ENCODE results near the gene STMND1. TPM values are rescaled to one million over a fixed set of nuclear protein-coding genes. Genes with fewer than 3 reads are reported as not detected.
A peak's percentile ranks its signal among the peaks of the same experiment; 100 is the strongest.
"Not testable (repeated sequence)": the region's sequence is repeated elsewhere in the genome, so short reads cannot be mapped to it uniquely, and the experiment has no call there.

The STMND1 gene
- not detected for polyA plus RNA-seq (2012; ENCODE audit: missing spikeins)

GRCh38 chr6:17101422-17102257 lies at the start of gene STMND1:
TSS of gene STMND1 (plus strand) at chr6:17102050. CDS start at chr6:17102258, 208 bp downstream.
- TF ChIP-seq POLR2AphosphoS5 (IDR thresholded peaks at IDR 0.05; ENCODE audit: low read depth, low read length) (no peak), TAF1 (IDR thresholded peaks at IDR 0.05; ENCODE audit: borderline replicate concordance, low read depth, low read length) (no peak), POLR2A (IDR thresholded peaks at IDR 0.05; ENCODE audit: low read depth, low read length) (no peak)
- no peak for FAIRE-seq
- DNase-seq (ENCODE audit: insufficient read length), result peak; percentile 9

- no peak for TF ChIP-seq TAF1 (IDR thresholded peaks at IDR 0.05; ENCODE audit: borderline replicate concordance, low read depth, low read length)
- DNase-seq (ENCODE audit: insufficient read length), result no peak
- FAIRE-seq, result no peak
Measured at GRCh38 chr6:17054647-17055046, 47.2 kb upstream of the STMND1 start.

- FAIRE-seq (no peak), DNase-seq (ENCODE audit: insufficient read length) (no peak)
- TF ChIP-seq POLR2A (IDR thresholded peaks at IDR 0.05; ENCODE audit: low read depth, low read length), result no peak
- no peak for TF ChIP-seq TAF1 (IDR thresholded peaks at IDR 0.05; ENCODE audit: borderline replicate concordance, low read depth, low read length)
- TF ChIP-seq POLR2AphosphoS5 (IDR thresholded peaks at IDR 0.05; ENCODE audit: low read depth, low read length), result no peak
Measured at GRCh38 chr6:17057322-17057721, 44.5 kb upstream of the STMND1 start.

- TF ChIP-seq TAF1 (IDR thresholded peaks at IDR 0.05; ENCODE audit: borderline replicate concordance, low read depth, low read length) (no peak), POLR2AphosphoS5 (IDR thresholded peaks at IDR 0.05; ENCODE audit: low read depth, low read length) (no peak), POLR2A (IDR thresholded peaks at IDR 0.05; ENCODE audit: low read depth, low read length) (no peak)
- FAIRE-seq, result no peak
Measured at GRCh38 chr6:17058550-17058949, 43.3 kb upstream of the STMND1 start.

GRCh38 chr6:17059022-17059421 lies 42.8 kb upstream of the STMND1 start:
- no peak for FAIRE-seq
- DNase-seq (ENCODE audit: insufficient read length), result no peak
- no peak for TF ChIP-seq TAF1 (IDR thresholded peaks at IDR 0.05; ENCODE audit: borderline replicate concordance, low read depth, low read length)
- no peak for TF ChIP-seq POLR2AphosphoS5 (IDR thresholded peaks at IDR 0.05; ENCODE audit: low read depth, low read length)
- TF ChIP-seq POLR2A (IDR thresholded peaks at IDR 0.05; ENCODE audit: low read depth, low read length), result no peak

More at GRCh38 chr6:17058550-17058949, 43.3 kb upstream of the STMND1 start:
- DNase-seq (ENCODE audit: insufficient read length), result no peak

GRCh38 chr6:17059850-17060249 lies 42.0 kb upstream of the STMND1 start:
- TF ChIP-seq POLR2A (IDR thresholded peaks at IDR 0.05; ENCODE audit: low read depth, low read length), result no peak
- TF ChIP-seq TAF1 (IDR thresholded peaks at IDR 0.05; ENCODE audit: borderline replicate concordance, low read depth, low read length), result no peak
- no peak for TF ChIP-seq POLR2AphosphoS5 (IDR thresholded peaks at IDR 0.05; ENCODE audit: low read depth, low read length)
- FAIRE-seq, result no peak
- no peak for DNase-seq (ENCODE audit: insufficient read length)

- no peak for DNase-seq (ENCODE audit: insufficient read length)
- TF ChIP-seq POLR2AphosphoS5 (IDR thresholded peaks at IDR 0.05; ENCODE audit: low read depth, low read length), result no peak
- no peak for TF ChIP-seq TAF1 (IDR thresholded peaks at IDR 0.05; ENCODE audit: borderline replicate concordance, low read depth, low read length)
- TF ChIP-seq POLR2A (IDR thresholded peaks at IDR 0.05; ENCODE audit: low read depth, low read length), result no peak
- FAIRE-seq, result no peak
Measured at GRCh38 chr6:17061097-17061496, 40.8 kb upstream of the STMND1 start.

GRCh38 chr6:17062871-17063440 lies 38.9 kb upstream of the STMND1 start:
- DNase-seq (ENCODE audit: insufficient read length), result no peak
- no peak for FAIRE-seq
- TF ChIP-seq TAF1 (IDR thresholded peaks at IDR 0.05; ENCODE audit: borderline replicate concordance, low read depth, low read length), result no peak
- no peak for TF ChIP-seq POLR2A (IDR thresholded peaks at IDR 0.05; ENCODE audit: low read depth, low read length)
- TF ChIP-seq POLR2AphosphoS5 (IDR thresholded peaks at IDR 0.05; ENCODE audit: low read depth, low read length), result no peak

- no peak for DNase-seq (ENCODE audit: insufficient read length)
- no peak for FAIRE-seq
- TF ChIP-seq POLR2AphosphoS5 (IDR thresholded peaks at IDR 0.05; ENCODE audit: low read depth, low read length) (no peak), POLR2A (IDR thresholded peaks at IDR 0.05; ENCODE audit: low read depth, low read length) (no peak), TAF1 (IDR thresholded peaks at IDR 0.05; ENCODE audit: borderline replicate concordance, low read depth, low read length) (no peak)
Measured at GRCh38 chr6:17064975-17065374, 36.9 kb upstream of the STMND1 start.

GRCh38 chr6:17066610-17067009 lies 35.2 kb upstream of the STMND1 start:
- TF ChIP-seq TAF1 (IDR thresholded peaks at IDR 0.05; ENCODE audit: borderline replicate concordance, low read depth, low read length) (no peak), POLR2A (IDR thresholded peaks at IDR 0.05; ENCODE audit: low read depth, low read length) (no peak), POLR2AphosphoS5 (IDR thresholded peaks at IDR 0.05; ENCODE audit: low read depth, low read length) (no peak)
- no peak for FAIRE-seq
- no peak for DNase-seq (ENCODE audit: insufficient read length)

- DNase-seq (ENCODE audit: insufficient read length); FAIRE-seq: not testable (repeated sequence)
Measured at GRCh38 chr6:17068972-17069371, 32.9 kb upstream of the STMND1 start.

GRCh38 chr6:17070400-17070799 lies 31.4 kb upstream of the STMND1 start:
- FAIRE-seq; DNase-seq (ENCODE audit: insufficient read length): not testable (repeated sequence)

GRCh38 chr6:17073596-17073995 lies 28.3 kb upstream of the STMND1 start:
- DNase-seq (ENCODE audit: insufficient read length); FAIRE-seq: not testable (repeated sequence)
